ENCODE measurements around the gene TMEM248.
"Not testable (repeated sequence)": the region's sequence is repeated elsewhere in the genome, so short reads cannot be mapped to it uniquely, and the experiment has no call there.

The TMEM248 gene

GRCh38 chr7:66910789-66911188 lies 10.2 kb upstream of the TMEM248 start:
- no peak for DNase-seq

DNA sequence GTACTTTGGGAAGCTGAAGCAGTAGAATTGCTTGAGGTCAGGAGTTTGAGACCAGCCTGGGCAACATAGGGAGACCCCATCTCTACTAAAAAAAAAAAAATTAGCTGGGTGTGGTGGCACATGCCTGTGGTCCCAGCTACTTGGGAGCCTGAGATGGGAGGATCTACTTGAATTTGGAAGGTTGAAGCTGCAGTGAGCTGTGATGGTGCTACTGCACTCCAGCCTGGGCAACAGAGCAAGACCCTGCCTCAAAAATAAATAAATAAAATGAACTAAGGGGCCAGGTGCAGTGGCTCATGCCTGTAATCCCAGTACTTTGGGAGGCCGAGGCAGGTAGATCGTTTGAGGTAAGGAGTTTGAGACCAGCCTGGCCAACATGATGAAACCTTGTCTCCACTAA lies 9.8 kb upstream of the TMEM248 start:
- not testable (repeated sequence) for DNase-seq

DNA sequence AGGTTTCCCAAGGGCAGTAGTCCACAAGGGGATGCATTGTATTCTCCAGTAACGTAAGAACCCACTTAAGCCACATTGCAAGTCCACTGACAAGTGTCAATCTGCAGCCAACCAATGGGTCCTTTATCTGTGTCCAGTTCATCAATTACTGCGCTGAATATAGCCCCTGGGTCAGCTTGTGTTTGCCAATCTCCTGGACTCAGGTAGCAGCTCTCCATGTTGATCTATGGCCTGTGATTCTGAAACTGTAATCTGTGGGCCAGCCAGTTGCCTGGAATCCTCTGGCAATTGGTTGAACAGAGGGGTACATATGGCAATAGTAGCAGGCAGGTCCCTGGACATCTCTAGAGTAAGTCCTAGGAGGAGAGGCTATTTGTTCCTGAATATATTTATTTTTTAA lies 8.8 kb upstream of the TMEM248 start:
- no peak for DNase-seq

DNA sequence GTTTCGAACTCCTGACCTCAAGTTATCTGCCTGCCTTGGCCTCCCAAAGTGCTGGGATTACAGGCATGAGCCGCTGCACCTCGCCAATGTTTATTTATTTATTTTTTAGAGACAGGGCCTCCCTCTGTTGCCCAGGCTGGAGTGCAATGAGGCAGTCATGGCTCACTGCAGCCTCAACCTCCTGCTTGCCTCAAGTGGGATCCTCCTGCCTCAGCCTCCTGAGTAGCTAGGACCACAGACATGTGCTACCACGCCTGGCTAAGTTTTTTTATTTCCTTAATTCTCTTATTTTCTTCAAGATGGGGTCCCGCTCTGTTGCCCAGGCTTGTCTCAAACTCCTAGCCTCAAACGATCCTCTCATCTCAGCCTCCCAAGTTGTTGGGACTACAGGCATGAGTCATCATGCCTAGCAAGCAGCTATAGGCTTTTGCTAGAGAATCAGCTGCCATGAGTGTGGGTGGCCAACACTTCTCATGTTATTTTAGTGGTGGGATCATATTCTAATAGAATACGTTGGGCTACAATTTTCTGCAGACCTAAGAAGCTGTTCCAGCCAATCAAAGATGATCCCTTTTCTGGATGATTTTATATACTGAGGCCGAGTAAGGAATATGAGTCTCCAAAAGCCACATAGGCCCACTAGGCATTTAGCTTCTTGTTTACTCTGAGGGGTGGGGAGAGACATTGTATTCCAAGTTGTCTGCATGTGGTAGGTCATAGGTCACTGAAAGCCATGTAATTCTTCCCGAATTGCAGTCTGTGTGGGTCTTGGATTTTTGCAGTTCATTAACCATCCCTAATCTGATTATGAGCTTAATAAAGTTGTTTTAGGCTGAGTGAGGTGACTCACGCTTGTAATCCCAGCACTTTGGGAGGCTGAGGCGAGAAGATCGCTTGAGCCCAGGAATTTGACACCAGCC lies 7.6 kb upstream of the TMEM248 start:
- no peak for DNase-seq

DNA sequence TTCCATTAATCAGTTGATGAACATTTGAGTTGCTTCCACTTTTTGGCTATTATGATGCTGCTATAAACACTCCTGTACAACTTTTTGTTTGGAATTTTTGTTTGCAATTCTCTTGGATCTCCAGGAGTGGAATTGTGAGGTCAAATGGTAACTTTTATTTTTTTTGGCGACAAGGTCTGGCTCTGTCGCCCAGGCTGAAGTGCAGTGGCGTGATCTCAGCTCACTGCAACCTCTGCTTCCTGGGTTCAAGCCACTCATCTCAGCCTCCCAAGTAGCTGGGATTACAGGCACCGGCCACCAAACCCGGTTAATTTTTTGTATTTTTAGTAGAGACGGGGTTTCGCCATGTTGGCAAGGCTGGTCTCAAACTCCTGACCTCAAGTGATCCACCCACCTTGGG lies 3.1 kb upstream of the TMEM248 start:
- not testable (repeated sequence) for DNase-seq

DNA sequence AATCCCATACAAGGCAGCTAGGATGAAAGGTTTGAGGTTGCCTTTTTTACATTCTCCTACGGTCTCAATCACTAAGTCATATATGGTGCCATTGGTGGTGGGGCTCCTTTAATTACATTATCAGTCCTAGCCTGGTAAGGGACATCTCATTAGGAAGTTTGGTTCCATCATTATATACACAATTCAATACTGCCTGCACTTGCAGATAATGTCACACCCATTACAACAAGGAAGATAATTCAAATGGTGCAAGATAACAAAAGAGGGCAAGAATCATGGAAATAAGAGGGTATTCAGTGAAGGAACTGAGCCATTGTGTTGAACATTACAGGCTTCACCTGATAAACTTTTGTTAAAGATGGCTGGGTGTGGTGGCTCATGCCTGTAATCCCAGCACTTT lies 1.7 kb upstream of the TMEM248 start:
- no peak for DNase-seq

DNA sequence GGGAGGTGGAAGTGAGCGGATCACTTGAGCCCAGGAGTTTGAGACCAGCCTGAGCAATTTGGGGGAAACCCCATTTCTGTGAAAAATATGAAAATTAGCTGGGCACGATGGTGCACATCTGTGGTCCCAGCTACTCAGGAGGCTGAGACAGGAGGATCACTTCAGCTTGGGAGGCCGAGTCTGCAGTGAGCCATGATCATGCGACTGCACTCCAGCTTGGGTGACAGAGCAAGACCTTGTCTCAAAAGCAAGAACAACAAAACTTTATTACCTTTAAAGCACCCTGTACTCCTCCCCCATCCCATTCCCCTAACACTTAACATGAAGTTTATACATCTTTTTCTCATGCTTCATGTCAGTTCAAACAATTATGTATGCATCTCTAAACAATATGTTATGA lies 1.3 kb upstream of the TMEM248 start:
- no peak for DNase-seq

DNA sequence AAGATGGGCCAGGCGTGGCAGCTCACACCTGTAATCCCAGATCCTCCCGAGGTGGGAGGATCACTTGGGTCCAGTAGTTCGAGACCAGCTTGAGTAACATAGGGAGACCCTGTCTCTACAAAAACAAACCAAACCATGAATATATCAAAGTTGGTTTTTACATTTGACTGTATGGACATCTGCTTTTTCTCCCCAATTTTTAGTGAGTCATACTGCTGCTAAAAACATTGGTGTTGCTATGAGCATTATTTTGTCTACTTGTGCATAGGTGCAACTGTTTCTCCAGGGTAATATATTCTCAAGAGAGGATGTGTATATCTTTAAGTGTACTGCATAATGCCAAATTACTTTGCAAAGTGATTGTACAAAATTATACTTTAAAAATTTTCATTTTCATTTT lies 769 bp upstream of the TMEM248 start:
- DNase-seq, result no peak

DNA sequence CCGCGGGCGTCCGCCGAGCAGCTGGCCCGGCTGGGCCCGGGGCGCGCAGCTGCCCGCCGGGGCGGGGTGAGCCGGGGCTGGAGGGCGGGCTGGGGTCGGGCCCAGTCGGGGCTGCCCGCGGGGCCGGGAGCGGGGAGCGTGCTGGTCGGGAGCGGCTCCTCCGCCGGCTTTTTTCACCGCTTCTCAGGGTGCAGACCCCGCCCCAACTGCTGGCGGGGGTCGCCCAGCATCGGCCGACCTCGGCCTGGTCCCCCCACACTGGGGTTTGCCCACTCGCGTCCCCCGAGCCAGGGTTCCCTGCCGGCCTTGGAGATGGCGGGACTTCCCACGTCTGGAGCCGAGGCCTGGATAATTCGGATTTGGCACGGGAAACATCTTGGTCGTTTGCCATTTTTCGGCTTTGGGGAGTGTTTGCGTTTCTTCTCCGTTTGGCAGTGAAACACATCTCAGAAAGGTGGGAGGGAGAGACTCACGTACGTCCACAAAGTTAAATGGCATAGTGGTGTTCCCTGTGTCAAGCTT lies 432 bp downstream of the TMEM248 start:
- no peak for DNase-seq

- peak; percentile 42 for DNase-seq
These were observed 977 bp downstream of the TMEM248 start for GRCh38 chr7:66921918-66922486.

GRCh38 chr7:66925255-66925654 lies 4.2 kb downstream of the TMEM248 start:
- no peak for DNase-seq

GRCh38 chr7:66927348-66927948 lies 6.4 kb downstream of the TMEM248 start:
- DNase-seq, result no peak

- DNase-seq, result no peak
These were observed 7.4 kb downstream of the TMEM248 start for GRCh38 chr7:66928388-66928787.

GRCh38 chr7:66929165-66929564 lies 8.1 kb downstream of the TMEM248 start:
- no peak for DNase-seq

GRCh38 chr7:66929935-66930334 lies 8.9 kb downstream of the TMEM248 start:
- no peak for DNase-seq

DNA sequence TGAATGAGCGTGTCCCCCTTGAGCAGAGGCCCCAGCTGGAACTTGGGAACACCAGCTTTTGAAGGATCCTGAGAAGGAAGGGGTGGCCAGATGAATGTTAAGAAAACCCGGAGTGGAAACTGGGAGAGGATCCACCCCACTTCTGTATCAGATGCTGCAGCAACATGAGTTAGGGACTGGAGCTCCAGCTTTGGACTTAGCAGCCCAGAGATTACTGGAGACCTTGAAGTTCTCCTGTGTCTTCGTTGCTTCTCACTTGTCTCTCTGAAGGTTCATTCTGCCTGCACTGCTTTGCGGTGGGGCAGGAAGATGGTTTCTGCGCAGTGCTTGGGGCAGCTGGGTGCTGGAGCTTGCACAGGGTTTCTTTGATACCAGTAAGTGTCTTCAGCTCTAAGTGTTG lies 9.3 kb downstream of the TMEM248 start:
- no peak for DNase-seq

DNA sequence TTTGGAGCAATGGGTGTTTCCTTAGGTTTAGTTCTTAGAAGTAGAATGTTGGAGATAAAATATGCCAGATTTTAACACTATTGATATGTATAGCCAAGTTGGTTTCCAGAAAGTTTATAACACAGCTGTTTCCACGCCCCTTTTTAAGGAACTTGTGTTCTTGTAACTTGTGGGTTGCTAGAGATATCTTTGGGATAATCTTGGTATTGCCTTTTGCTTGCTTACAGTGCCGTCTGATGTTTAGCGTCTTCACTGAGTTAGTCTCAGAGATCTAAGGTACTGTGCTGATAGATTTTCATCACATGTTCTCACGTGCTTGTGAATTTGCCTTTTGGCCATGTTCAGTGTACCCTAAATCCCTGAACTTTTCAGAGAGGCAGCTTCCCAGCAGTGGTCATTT lies 12.4 kb downstream of the TMEM248 start:
- no peak for DNase-seq

- DNase-seq, result no peak
These were observed 16.9 kb downstream of the TMEM248 start for GRCh38 chr7:66937940-66938339.

GRCh38 chr7:66939325-66939724 lies 18.3 kb downstream of the TMEM248 start:
- DNase-seq, result no peak

DNA sequence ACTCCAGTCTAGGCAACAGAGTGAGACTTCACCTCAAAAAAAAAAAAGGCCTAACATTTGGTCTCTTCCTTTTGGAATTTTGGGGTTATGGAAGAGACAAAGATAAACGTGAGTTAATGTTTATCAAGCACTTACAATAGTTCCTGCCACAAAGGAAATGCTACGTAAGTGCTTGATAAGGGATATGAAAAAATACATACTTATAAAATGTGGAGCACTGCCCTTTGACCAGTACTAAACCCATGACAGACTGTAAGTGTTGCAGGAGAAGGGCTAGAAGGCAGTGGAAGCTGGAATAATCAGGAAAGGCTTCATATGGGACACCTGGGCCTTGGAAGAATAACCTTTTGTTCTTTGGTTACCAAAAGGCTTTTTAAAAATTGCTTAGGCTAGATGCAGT lies 25.5 kb downstream of the TMEM248 start:
- no peak for DNase-seq

- no peak for DNase-seq
These were observed 27.6 kb downstream of the TMEM248 start for GRCh38 chr7:66948480-66949109.

GRCh38 chr7:66950311-66950710 lies 29.3 kb downstream of the TMEM248 start:
- no peak for DNase-seq

DNA sequence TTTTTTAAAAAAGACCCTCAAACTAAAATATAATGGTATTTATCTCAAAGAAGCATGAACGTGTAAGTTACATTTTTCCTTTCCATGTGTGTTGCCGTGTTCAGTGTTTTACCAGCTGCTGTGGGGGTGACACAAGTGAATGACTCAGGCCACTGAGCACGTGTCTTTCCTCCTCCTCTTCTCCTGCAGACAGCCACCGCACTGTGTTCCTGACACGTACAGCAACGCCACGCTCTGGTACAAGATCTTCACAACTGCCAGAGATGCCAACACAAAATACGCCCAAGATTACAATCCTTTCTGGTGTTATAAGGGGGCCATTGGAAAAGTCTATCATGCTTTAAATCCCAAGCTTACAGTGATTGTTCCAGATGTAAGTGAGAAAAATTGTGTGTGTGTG lies 29.7 kb downstream of the TMEM248 start:
- no peak for DNase-seq
